IMR-90 (cell line): ENCODE data around the gene XCR1. TPM values are rescaled to one million over a fixed set of nuclear protein-coding genes. Genes with fewer than 3 reads are reported as not detected.

Experiments used
- ATAC-seq: fragments of 200-7000 bp; cut with Tn5 transposase; 2 replicates; pipeline ENCODE4 v1.9.1; 2020; ENCODE audit warnings: low read depth, mild to moderate bottlenecking, moderate library complexity
- BruUV-seq: library from RNA; stranded (reverse); fragments of 400-500 nt; replicated peaks from 2 replicates; lab custom pipeline; 2021; lab: Mats Ljungman, UMichigan
- CTCF ChIA-PET: fragments of 300-600 bp; formaldehyde crosslinking; extraction: SDS; loops from one replicate; lab custom pipeline; 2021; ENCODE audit warnings: antibody characterized with exemption; lab: Yijun Ruan, JAX
- POLR2A ChIA-PET: fragments of 300-600 bp; sonication (Branson Sonifier 250); formaldehyde crosslinking; loops from one replicate; lab custom pipeline; 2022; ENCODE audit warnings: antibody characterized with exemption; ENCODE audit not compliant: unreplicated experiment; lab: Charles Lee
- DNase-seq: peaks from one replicate; pipeline ENCODE4 v3.0.0; 2013
- H2AFZ ChIP-seq: replicated peaks from 2 replicates; pipeline ENCODE3; 2013; ENCODE audit warnings: low read length, mild to moderate bottlenecking; ENCODE audit not compliant: poor library complexity
- H2AK5ac ChIP-seq: 2 replicates; pipeline ENCODE4 v1.6.1; 2013; ENCODE audit warnings: low read depth, low read length, inconsistent platforms
- H2AK9ac ChIP-seq: replicated peaks from 2 replicates; pipeline ENCODE3; 2013; ENCODE audit warnings: mild to moderate bottlenecking, low read depth, low read length, moderate library complexity; ENCODE audit not compliant: poor library complexity
- H2BK120ac ChIP-seq: 2 replicates; pipeline ENCODE4 v1.6.1; 2013; ENCODE audit warnings: low read depth, low read length, inconsistent platforms
- H2BK15ac ChIP-seq: 3 replicates; pipeline ENCODE4 v1.6.1; 2013; ENCODE audit warnings: low read depth, low read length, inconsistent platforms
- H2BK20ac ChIP-seq: 2 replicates; pipeline ENCODE4 v1.6.1; 2013; ENCODE audit warnings: low read depth, mild to moderate bottlenecking, inconsistent platforms, low read length, moderate library complexity
- H2BK5ac ChIP-seq: 2 replicates; pipeline ENCODE4 v1.6.1; 2013; ENCODE audit warnings: mild to moderate bottlenecking, low read depth, low read length, inconsistent platforms; ENCODE audit not compliant: poor library complexity, severe bottlenecking
- H3K14ac ChIP-seq: replicated peaks from 2 replicates; pipeline ENCODE4 v1.6.1; 2013; ENCODE audit warnings: low read depth, low read length, inconsistent platforms
- H3K18ac ChIP-seq: 2 replicates; pipeline ENCODE4 v1.6.1; 2013; ENCODE audit warnings: low read depth, low read length, control low read depth
- H3K23ac ChIP-seq: 2 replicates; pipeline ENCODE4 v1.6.1; 2013; ENCODE audit warnings: low read depth, low read length, inconsistent platforms
- H3K27ac ChIP-seq: 2 replicates; pipeline ENCODE4 v1.5.1; 2013; ENCODE audit warnings: mild to moderate bottlenecking, control low read depth, low read length; ENCODE audit not compliant: insufficient read depth
- H3K27me3 ChIP-seq: 2 replicates; pipeline ENCODE4 v1.6.1; 2013; ENCODE audit warnings: low read length; ENCODE audit not compliant: control insufficient read depth, insufficient read depth
- H3K36me3 ChIP-seq: 2 replicates; pipeline ENCODE4 v1.6.1; 2013; ENCODE audit warnings: low read length, mixed read lengths; ENCODE audit not compliant: control insufficient read depth, insufficient read depth
- H3K4ac ChIP-seq: 2 replicates; pipeline ENCODE4 v1.6.1; 2013; ENCODE audit warnings: low read depth, low read length, inconsistent platforms
- H3K4me1 ChIP-seq: 2 replicates; pipeline ENCODE4 v1.6.1; 2013; ENCODE audit warnings: low read length, mixed read lengths; ENCODE audit not compliant: control insufficient read depth, insufficient read depth
- H3K4me2 ChIP-seq: 2 replicates; pipeline ENCODE4 v1.6.1; 2013; ENCODE audit warnings: low read depth, mild to moderate bottlenecking, control low read depth, low read length, moderate library complexity
- H3K4me3 ChIP-seq: 2 replicates; pipeline ENCODE4 v1.5.1; 2013; ENCODE audit warnings: low read depth, mild to moderate bottlenecking, control low read depth, low read length, moderate library complexity; ENCODE audit not compliant: insufficient read depth
- H3K56ac ChIP-seq: 2 replicates; pipeline ENCODE4 v1.6.1; 2013; ENCODE audit warnings: low read length, inconsistent platforms; ENCODE audit not compliant: insufficient read depth; ENCODE audit errors: extremely low read depth
- H3K79me1 ChIP-seq, 2 experiments: 2 replicates each; pipeline ENCODE4 v1.6.1; 2013; ENCODE audit warnings: low read length in 2 of 2, inconsistent platforms in 1 of 2, low read depth in 1 of 2
- H3K9ac ChIP-seq: 2 replicates; pipeline ENCODE4 v1.6.1; 2013; ENCODE audit warnings: low read depth, low read length, control low read depth
- H3K9me1 ChIP-seq: 2 replicates; pipeline ENCODE4 v1.6.1; 2013; ENCODE audit warnings: low read length, inconsistent platforms; ENCODE audit not compliant: insufficient read depth
- H3K9me3 ChIP-seq: 2 replicates; pipeline ENCODE4 v1.6.1; 2013; ENCODE audit warnings: low read length; ENCODE audit not compliant: control insufficient read depth, insufficient read depth
- H4K20me1 ChIP-seq: 2 replicates; pipeline ENCODE4 v1.6.1; 2013; ENCODE audit warnings: low read length, inconsistent platforms; ENCODE audit not compliant: insufficient read depth
- H4K5ac ChIP-seq: 2 replicates; pipeline ENCODE4 v1.6.1; 2013; ENCODE audit warnings: mild to moderate bottlenecking, low read depth, low read length, control low read depth
- H4K8ac ChIP-seq, 2 experiments: 2 replicates each; pipeline ENCODE4 v1.6.1; 2013; ENCODE audit warnings: low read depth in 2 of 2, low read length in 2 of 2, control low read depth in 1 of 2, inconsistent platforms in 1 of 2
- H4K91ac ChIP-seq: 2 replicates; pipeline ENCODE4 v1.6.1; 2013; ENCODE audit warnings: low read depth, low read length, inconsistent platforms; ENCODE audit not compliant: insufficient read depth
- BHLHE40 ChIP-seq: fragments of 150-350 bp; IDR thresholded peaks from 2 replicates; pipeline ENCODE4 v1.6.1; 2016; ENCODE audit warnings: mild to moderate bottlenecking, low read depth, low read length
- CEBPB ChIP-seq: IDR thresholded peaks from 2 replicates; pipeline ENCODE4 v1.6.1; 2012; ENCODE audit warnings: low read depth, low read length, improper control_type of control experiment
- CHD1 ChIP-seq: IDR thresholded peaks from 2 replicates; pipeline ENCODE4 v1.6.1; 2012; ENCODE audit warnings: low read depth, low read length, improper control_type of control experiment
- CTCF ChIP-seq: conservative IDR thresholded peaks from 2 replicates; pipeline ENCODE4 v1.5.1; 2012; ENCODE audit warnings: mild to moderate bottlenecking, low read depth, low read length, improper control_type of control experiment
- ELK1 ChIP-seq: fragments of 150-350 bp; IDR thresholded peaks from 2 replicates; pipeline ENCODE4 v1.6.1; 2016; ENCODE audit warnings: low read depth, mild to moderate bottlenecking, low read length, moderate library complexity, borderline replicate concordance
- FOS ChIP-seq: fragments of 150-350 bp; IDR thresholded peaks from 2 replicates; pipeline ENCODE4 v1.6.1; 2016; ENCODE audit warnings: low read depth, low read length
- MAFK ChIP-seq: IDR thresholded peaks from 2 replicates; pipeline ENCODE4 v1.6.1; 2012; ENCODE audit warnings: low read depth, low read length, improper control_type of control experiment
- MAZ ChIP-seq: IDR thresholded peaks from 2 replicates; pipeline ENCODE4 v1.6.1; 2012; ENCODE audit warnings: low read depth, mild to moderate bottlenecking, low read length, improper control_type of control experiment, moderate library complexity, borderline replicate concordance
- MXI1 ChIP-seq: IDR thresholded peaks from 2 replicates; pipeline ENCODE4 v1.6.1; 2012; ENCODE audit warnings: low read depth, mild to moderate bottlenecking, low read length, moderate library complexity, borderline replicate concordance
- NFE2L2 ChIP-seq: fragments of 150-350 bp; IDR thresholded peaks from 2 replicates; pipeline ENCODE4 v1.6.1; 2016; ENCODE audit warnings: low read depth, mild to moderate bottlenecking, low read length
- POLR2A ChIP-seq: IDR thresholded peaks from 2 replicates; pipeline ENCODE4 v1.6.1; 2012; ENCODE audit warnings: mild to moderate bottlenecking, low read depth, low read length
- RCOR1 ChIP-seq: IDR thresholded peaks from 2 replicates; pipeline ENCODE4 v1.6.1; 2012; ENCODE audit warnings: mild to moderate bottlenecking, low read length, improper control_type of control experiment; ENCODE audit not compliant: insufficient replicate concordance
- RFX5 ChIP-seq: IDR thresholded peaks from 2 replicates; pipeline ENCODE4 v1.8.0; 2012; ENCODE audit warnings: low read depth, mild to moderate bottlenecking, low read length, moderate library complexity
- SMC3 ChIP-seq: fragments of 150-350 bp; IDR thresholded peaks from 2 replicates; pipeline ENCODE4 v1.6.1; 2016; ENCODE audit warnings: low read depth, mild to moderate bottlenecking, antibody characterized with exemption, low read length, moderate library complexity
- WGBS, 2 experiments: methylation state at CpG; one replicate each; pipeline versions ENCODE4 v1.1.5 to v1.1.7; 2013; ENCODE audit warnings: missing lambda C conversion rate in 2 of 2; ENCODE audit not compliant: insufficient read length in 1 of 2; ENCODE audit errors: extremely low coverage in 2 of 2; 5-methylcytosine and 5-hydroxymethylcytosine counted together
- dilution Hi-C: fragments of 300-500 bp; cut with HindIII; formaldehyde crosslinking; loops from one replicate; pipeline ENCODE4 v1.14.3; 2018; ENCODE audit warnings: low sequenced_read_pairs; ENCODE audit not compliant: unreplicated experiment
- in situ Hi-C: fragments of 300-500 bp; cut with MboI; formaldehyde crosslinking; loops from 3 replicates; pipeline ENCODE4 v1.14.3; 2019; ENCODE audit warnings: low sequenced_read_pairs, inconsistent platforms, mixed read lengths
- intact Hi-C: fragments of 100-400 bp; cut with micrococcal nuclease; formaldehyde crosslinking; loops from 2 replicates; pipeline ENCODE4 v1.10.0; 2022
- polyA plus RNA-seq, 3 experiments: library from polyadenylated mRNA; depleted of rRNA; stranded (reverse); fragments of >200 nt; gene quantifications; 2 replicates each; pipeline ENCODE4 v1.2.3, GENCODE V29; 2012; ENCODE audit warnings: low replicate concordance in 1 of 3
- total RNA-seq: library from RNA; depleted of rRNA; stranded (reverse); fragments of >200 nt; gene quantifications from 2 replicates; pipeline ENCODE4 v1.2.3, GENCODE V29; 2012
- TF ChIP-seq, protein P1 (sequence below): fragments of 150-350 bp; IDR thresholded peaks from 2 replicates; pipeline ENCODE4 v1.6.1; 2017; ENCODE audit warnings: mild to moderate bottlenecking, antibody characterized with exemption, low read length, low read depth

The XCR1 gene
- total and polyA plus RNA-seq, 2 of the 4 experiments (the other 2 are of a cell fraction), result not detected

- no peaks in the 10 kb centered on the region for H3K9me1 ChIP-seq
- no peak overlapping the region for H3K27ac ChIP-seq
- H3K27me3 ChIP-seq, result peaks cover 26% of the 10 kb centered on the region
- no peak overlapping the region for H3K9ac ChIP-seq
- H3K4me3 ChIP-seq, result no peak overlapping the region
- no peak overlapping the region for H4K91ac ChIP-seq
- in situ Hi-C loops, result loop anchor here (10.0 kb wide), 1 partner anchor 557 kb away; no protein-coding TSS in a partner anchor
- H4K8ac ChIP-seq, result no peak overlapping the region
- dilution Hi-C loops, result no loop called here
- no peak overlapping the region for H3K4me2 ChIP-seq
- H4K5ac ChIP-seq, result no peak overlapping the region
- H2BK120ac ChIP-seq, result no peak overlapping the region
- H3K9me3 ChIP-seq, result peaks cover 2% of the 10 kb centered on the region; the same call in 1 of the 2 replicates
- H3K4me1 ChIP-seq, result no peaks in the 10 kb centered on the region
- H3K23ac ChIP-seq, result no peak overlapping the region
- no peak overlapping the region for H2BK20ac ChIP-seq
- H3K14ac ChIP-seq, result no peak overlapping the region
- H2BK15ac ChIP-seq, result no peak overlapping the region
- H4K20me1 ChIP-seq, result no peaks in the 10 kb centered on the region
- intact Hi-C loops, result no loop called here
- POLR2A ChIA-PET, result no interaction called here
- no peak overlapping the region for H3K18ac ChIP-seq
- H2AK9ac ChIP-seq, result no peak overlapping the region
- ATAC-seq (no peak), DNase-seq (no peak)
- no TSS peak for BruUV-seq
- H3K79me1 ChIP-seq, result no peaks in the 10 kb centered on the region
- no peak overlapping the region for H2AFZ ChIP-seq
- H2AK5ac ChIP-seq, result no peak overlapping the region
- WGBS, 2 experiments, result no CpG with 5 or more reads among the region's 2 CpGs
- CTCF ChIA-PET, result no interaction called here
- TF ChIP-seq RCOR1 (no peak), MXI1 (no peak), RFX5 (no peak), FOS (no peak), POLR2A (no peak), SMC3 (no peak), MAZ (no peak), CEBPB (no peak), BHLHE40 (no peak), MAFK (no peak), NFE2L2 (no peak), ELK1 (no peak), CHD1 (no peak), CTCF (no peak)
- TF ChIP-seq, protein P1, sequence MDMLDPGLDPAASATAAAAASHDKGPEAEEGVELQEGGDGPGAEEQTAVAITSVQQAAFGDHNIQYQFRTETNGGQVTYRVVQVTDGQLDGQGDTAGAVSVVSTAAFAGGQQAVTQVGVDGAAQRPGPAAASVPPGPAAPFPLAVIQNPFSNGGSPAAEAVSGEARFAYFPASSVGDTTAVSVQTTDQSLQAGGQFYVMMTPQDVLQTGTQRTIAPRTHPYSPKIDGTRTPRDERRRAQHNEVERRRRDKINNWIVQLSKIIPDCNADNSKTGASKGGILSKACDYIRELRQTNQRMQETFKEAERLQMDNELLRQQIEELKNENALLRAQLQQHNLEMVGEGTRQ, result no peak
- no peak overlapping the region for H3K4ac ChIP-seq
- no peak overlapping the region for H2BK5ac ChIP-seq
- no peaks in the 10 kb centered on the region for H3K36me3 ChIP-seq
- H3K56ac ChIP-seq, result no peak overlapping the region
Observed at GRCh38 chr3:46071222-46071858, 44.1 kb upstream of the XCR1 start.
